Body of pancreas (tissue), 4 donors: ENCODE results near the gene PDE4D. TPM values are rescaled to one million over a fixed set of nuclear protein-coding genes. Genes with fewer than 3 reads are reported as not detected.

ENCODE experiments used
- ATAC-seq: fragments of 150-250 bp; one replicate; pipeline ENCODE4 v1.9.1; 2016
- DNase-seq, 4 donors: peaks; one replicate each; pipeline ENCODE4 v3.0.0-alpha.2; 2019
- H3K27ac ChIP-seq, 4 donors: fragments of 200-600 bp; sonication (generic); 1 replicate in 3 of 4; 2 replicates in 1 of 4; pipeline versions ENCODE4 v1.5.1 to v1.6.1; 2016 to 2019; ENCODE audit warnings: mild to moderate bottlenecking in 1 of 4, mixed read lengths in 1 of 4, moderate library complexity in 1 of 4
- H3K27me3 ChIP-seq, 2 donors: fragments of 200-600 bp; sonication (generic); one replicate each; pipeline ENCODE4 v1.6.0; 2016; ENCODE audit warnings: mild to moderate bottlenecking in 1 of 2
- H3K36me3 ChIP-seq, 2 donors: fragments of 200-600 bp; sonication (generic); replicated peaks in 1 of 2; 2 replicates each; pipeline ENCODE4 v1.5.1; 2016; ENCODE audit warnings: low read depth in 2 of 2; ENCODE audit not compliant: insufficient read depth in 1 of 2
- H3K4me1 ChIP-seq: fragments of 200-600 bp; sonication (generic); one replicate; pipeline ENCODE4 v1.6.0; 2016
- H3K4me3 ChIP-seq, 2 donors: fragments of 200-600 bp; sonication (generic); 1 replicate in 1 of 2; 2 replicates in 1 of 2; pipeline ENCODE4 v1.5.1; 2016 to 2019
- H3K9me3 ChIP-seq, 3 donors: fragments of 200-600 bp; sonication (generic); 1 replicate in 2 of 3; 2 replicates in 1 of 3; pipeline ENCODE4 v1.5.1; 2016
- CTCF ChIP-seq, 7 experiments: fragments of 450-650 bp in 4 of 7; fragments of 200-600 bp in 3 of 7; sonication (generic) in 3 of 7; IDR thresholded peaks; one replicate each; pipeline ENCODE4 v1.5.1; 2016 to 2019; ENCODE audit warnings: antibody characterized with exemption in 7 of 7
- POLR2A ChIP-seq, 3 donors: fragments of 450-650 bp; IDR thresholded peaks; one replicate each; pipeline ENCODE4 v1.6.1; 2016; ENCODE audit warnings: antibody characterized with exemption in 3 of 3, mild to moderate bottlenecking in 2 of 3
- WGBS, 2 donors: methylation state at CpG; one replicate each; pipeline ENCODE4 v1.1.5; 2017; 5-methylcytosine and 5-hydroxymethylcytosine counted together
- intact Hi-C: fragments of 100-400 bp; cut with DNase I; formaldehyde crosslinking; loops from one replicate; pipeline ENCODE4 v1.15.1; 2023
- total RNA-seq, 2 donors: library from RNA; depleted of rRNA; stranded (reverse); fragments of >200 nt; gene quantifications; one replicate each; pipeline ENCODE4 v1.1.0, GENCODE V29; 2016

The PDE4D gene
- total RNA-seq, 2 donors from 2014 or later, result 8.6 to 9.2 TPM

GRCh38 chr5:59593439-59594007 lies 300.0 kb downstream of the PDE4D start:
- H3K27ac ChIP-seq, result no peak overlapping the region
- H3K27me3 ChIP-seq, result no peaks in the 10 kb centered on the region
- H3K4me1 ChIP-seq, result no peaks in the 10 kb centered on the region
- 71 to 78% methylated on average over 2 of the region's 2 CpGs for WGBS, 2 donors
- H3K36me3 ChIP-seq, result no peaks in the 10 kb centered on the region
- intact Hi-C loops, result no loop called here
- ATAC-seq, result no peak
- no peaks in the 10 kb centered on the region for H3K9me3 ChIP-seq
- TF ChIP-seq CTCF (IDR thresholded peaks at IDR 0.05) (no peak), POLR2A (IDR thresholded peaks at IDR 0.05) (no peak)
- no peak overlapping the region for H3K4me3 ChIP-seq
- DNase-seq, result no peak

GRCh38 chr5:59592101-59592500 lies 301.4 kb downstream of the PDE4D start:
- Histone ChIP-seq H3K27ac (no peak overlapping the region), H3K27me3 (no peaks in the 10 kb centered on the region), H3K4me3 (no peak overlapping the region), H3K36me3 (no peaks in the 10 kb centered on the region), H3K9me3 (no peaks in the 10 kb centered on the region), H3K4me1 (peaks cover 4% of the 10 kb centered on the region)
- TF ChIP-seq POLR2A (IDR thresholded peaks at IDR 0.05) (no peak), CTCF (IDR thresholded peaks at IDR 0.05) (no peak)
- DNase-seq (no peak), ATAC-seq (no peak)
- 75 to 81% methylated on average over 3 of the region's 3 CpGs for WGBS, 2 donors
- intact Hi-C loops, result no loop called here

GRCh38 chr5:59591162-59591561 lies 302.4 kb downstream of the PDE4D start:
- no peak for DNase-seq
- H3K9me3 ChIP-seq, result no peaks in the 10 kb centered on the region
- H3K4me3 ChIP-seq, result no peak overlapping the region
- H3K36me3 ChIP-seq, result no peaks in the 10 kb centered on the region
- H3K4me1 ChIP-seq, result peaks cover 4% of the 10 kb centered on the region
- H3K27me3 ChIP-seq, result no peaks in the 10 kb centered on the region
- TF ChIP-seq POLR2A (IDR thresholded peaks at IDR 0.05), result no peak
- no peak for TF ChIP-seq CTCF (IDR thresholded peaks at IDR 0.05)
- intact Hi-C loops, result no loop called here
- H3K27ac ChIP-seq, result no peak overlapping the region
- no peak for ATAC-seq

GRCh38 chr5:59588922-59589321 lies 304.6 kb downstream of the PDE4D start:
- ATAC-seq (no peak), DNase-seq (no peak)
- TF ChIP-seq POLR2A (IDR thresholded peaks at IDR 0.05) (no peak), CTCF (IDR thresholded peaks at IDR 0.05) (no peak)

More at GRCh38 chr5:59588922-59589321, 304.6 kb downstream of the PDE4D start:
- H3K36me3 ChIP-seq, result no peaks in the 10 kb centered on the region
- intact Hi-C loops, result no loop called here
- no peak overlapping the region for H3K4me3 ChIP-seq
- no peaks in the 10 kb centered on the region for H3K27me3 ChIP-seq
- H3K27ac ChIP-seq, result no peak overlapping the region
- peaks cover 9% of the 10 kb centered on the region for H3K4me1 ChIP-seq
- H3K9me3 ChIP-seq, result no peaks in the 10 kb centered on the region
